GM18909 (cell line): ENCODE measurements around the gene VANGL1.

Experiments
- ATAC-seq: cut with Tn5 transposase; IDR thresholded peaks from one replicate; pipeline ENCODE4 v1.9.1; 2021; ENCODE audit warnings: mild to moderate bottlenecking; ENCODE audit not compliant: unreplicated experiment, poor library complexity

Gene VANGL1

DNA sequence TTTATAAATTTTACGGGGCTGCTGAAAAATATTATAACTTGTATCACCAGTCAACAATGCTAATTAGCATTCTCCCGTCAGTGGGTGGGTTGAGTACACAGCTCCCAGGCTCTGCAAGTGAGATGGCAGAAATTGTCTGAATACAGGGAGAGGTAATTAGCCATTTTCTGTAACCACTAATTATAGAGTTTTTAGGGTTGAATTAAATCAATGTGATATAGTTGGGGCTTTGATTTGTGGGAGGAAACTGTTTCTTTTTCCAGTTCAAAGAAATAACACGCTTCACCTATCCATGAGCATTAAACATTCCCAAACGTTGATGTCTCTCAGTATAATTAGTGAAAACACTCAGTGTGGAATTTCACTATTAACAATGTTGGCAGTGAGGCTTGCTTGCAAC lies 1.5 kb downstream of the VANGL1 start:
- ATAC-seq, result no peak

- ATAC-seq, result no peak
Observed at GRCh38 chr1:115643666-115644065, 1.9 kb downstream of the VANGL1 start.

- ATAC-seq, result no peak
Observed at GRCh38 chr1:115644109-115644508, 2.3 kb downstream of the VANGL1 start.

GRCh38 chr1:115647047-115647446 lies 5.3 kb downstream of the VANGL1 start:
- no peak for ATAC-seq

DNA sequence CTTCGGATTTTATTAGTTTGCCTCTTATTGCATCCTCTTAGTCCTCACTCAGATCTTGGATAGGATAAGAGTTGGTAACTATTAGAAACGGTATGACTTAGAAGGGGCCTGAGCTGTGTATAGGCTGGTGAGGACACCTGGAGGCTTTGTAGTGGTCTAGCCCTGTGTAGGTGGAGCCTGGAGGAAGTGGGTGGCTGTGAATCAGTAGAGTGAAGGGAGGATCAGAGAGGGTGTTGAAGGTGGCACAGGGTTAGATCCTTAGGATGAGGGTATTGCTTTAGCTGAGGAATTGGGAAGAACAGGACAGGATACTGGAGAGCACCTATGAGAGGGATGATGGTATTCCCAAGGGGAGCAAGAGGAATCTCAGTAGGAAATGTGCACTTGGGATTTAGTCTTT lies 5.7 kb downstream of the VANGL1 start:
- ATAC-seq, result no peak

DNA sequence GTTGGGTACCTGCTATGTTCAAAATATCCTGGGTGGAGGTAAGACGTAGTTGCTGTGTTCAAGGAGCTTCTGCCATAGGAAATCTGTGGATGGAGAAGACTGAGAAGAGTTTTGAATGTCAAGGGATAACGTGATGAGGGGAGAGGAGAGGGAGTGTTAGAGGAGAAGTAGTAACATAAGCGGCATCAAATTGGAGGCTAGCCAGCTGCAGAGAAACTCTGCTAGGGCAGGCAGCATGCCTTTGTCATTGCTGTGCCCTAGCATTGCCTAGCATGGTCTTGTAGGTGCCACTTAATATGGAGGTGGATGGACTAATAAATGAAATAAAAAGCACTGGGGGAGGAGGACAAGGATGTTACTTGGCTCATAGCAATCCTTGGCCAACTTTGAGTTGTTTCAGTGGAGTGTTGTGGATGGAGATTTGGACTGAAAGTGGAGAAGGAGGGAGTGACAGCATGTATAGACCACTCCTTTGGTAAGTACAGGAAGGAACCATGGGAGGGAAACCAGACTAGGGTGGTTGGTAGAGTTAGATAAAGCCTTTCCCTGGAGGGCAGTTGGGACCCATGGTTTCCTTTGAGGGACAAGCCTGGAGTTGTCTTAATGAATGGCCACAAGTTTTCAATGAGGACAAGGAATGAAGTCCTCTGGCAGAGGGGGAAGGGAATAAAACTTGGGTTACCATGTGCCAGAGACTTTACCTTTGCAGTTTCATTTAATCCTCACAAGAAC lies 6.3 kb downstream of the VANGL1 start:
- ATAC-seq, result no peak

DNA sequence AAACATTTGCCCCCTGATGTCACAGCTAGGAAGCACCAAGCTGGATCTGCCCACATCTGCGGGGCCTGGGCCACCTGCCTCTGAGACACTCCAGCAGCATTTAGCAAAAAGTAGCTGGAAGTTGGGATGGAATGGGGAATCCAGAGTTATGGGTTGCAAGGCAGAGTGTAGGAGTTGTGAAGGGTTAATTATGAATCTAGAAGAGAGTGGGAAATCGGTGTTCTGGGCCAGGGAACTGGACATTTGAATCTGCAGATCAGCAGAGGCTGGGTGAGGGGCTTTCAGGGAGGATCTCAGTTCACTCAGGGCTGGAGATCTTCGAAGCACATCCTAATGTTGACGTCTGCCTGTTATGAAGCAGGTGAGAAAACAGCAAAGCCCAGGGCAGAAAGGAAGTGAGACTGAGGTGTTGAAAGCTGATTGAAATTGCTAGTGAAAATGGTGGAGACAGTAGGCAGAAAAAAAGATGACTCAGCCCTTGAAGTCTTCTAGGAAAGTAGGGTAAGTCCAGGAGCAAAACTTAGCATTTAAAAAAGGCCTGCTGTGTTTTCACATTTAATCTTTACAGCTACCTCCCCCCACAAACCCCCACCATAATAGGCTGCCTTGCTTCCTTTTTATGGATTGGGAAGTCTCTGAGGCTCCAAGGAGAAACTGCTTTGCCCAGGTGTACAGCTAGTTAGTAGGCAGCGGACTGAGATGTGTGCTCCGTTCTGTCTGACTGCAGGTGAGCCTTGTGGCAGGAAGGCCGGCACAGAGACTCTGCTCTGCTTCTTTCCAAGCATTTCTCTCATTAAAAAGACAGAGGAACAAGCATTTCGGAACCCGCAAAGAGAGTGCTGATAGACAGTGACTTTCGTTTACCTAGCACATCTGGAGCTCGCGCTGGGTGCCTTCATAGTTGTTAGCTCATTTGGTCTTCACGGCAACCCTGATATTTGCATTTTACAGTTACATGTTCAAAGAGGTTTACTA lies 7.2 kb downstream of the VANGL1 start:
- ATAC-seq, result peak; percentile 85

GRCh38 chr1:115649964-115650363 lies 8.2 kb downstream of the VANGL1 start:
- ATAC-seq, result no peak

- ATAC-seq, result no peak
Observed at GRCh38 chr1:115650961-115651360, 9.2 kb downstream of the VANGL1 start.

GRCh38 chr1:115651391-115651790 lies 9.6 kb downstream of the VANGL1 start:
- no peak for ATAC-seq

DNA sequence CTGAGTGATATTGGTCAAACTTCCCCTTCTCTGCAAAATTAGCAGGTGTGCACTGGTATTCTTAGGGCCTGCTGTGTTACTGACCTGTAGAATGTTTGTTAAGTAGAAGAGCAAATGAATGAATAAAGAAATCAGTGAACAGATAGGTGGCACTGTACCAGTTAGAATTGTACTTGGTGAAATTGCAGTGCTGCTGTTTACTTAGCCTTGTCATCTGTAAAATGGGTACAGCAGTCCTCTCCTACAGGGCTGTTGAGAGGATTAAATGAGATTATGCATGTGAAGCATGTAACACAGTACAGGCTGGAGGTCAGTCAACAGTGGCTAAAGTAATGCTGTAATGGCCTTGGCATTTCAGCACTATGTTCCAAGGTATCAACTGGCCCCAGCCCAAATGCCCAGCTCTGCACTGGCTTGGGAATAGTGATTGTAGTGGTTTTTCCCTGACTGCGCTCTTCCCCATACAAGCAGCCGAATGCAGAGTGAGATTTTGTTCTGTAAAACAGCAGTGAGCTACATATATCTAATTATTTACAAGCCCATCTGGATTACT lies 10.5 kb downstream of the VANGL1 start:
- no peak for ATAC-seq

DNA sequence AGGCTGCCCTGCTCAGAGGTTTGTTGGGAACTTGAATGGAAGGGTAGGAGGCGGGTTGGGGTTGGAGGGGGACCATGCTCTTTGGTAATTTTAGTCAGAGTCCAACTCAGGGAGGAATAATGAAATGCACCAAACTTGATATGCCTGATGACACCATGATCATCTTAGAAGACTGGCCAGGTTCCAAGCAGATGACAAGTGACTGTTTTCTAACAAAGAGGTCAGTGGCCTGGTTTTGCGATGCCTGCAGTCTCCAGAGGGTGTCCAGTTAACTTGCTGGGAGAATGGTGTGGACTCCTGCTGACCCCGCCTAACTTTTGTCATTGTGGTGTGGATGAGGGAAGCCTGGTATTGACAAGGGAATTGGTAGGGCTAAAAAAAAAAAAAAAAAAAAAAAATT lies 12.4 kb downstream of the VANGL1 start:
- ATAC-seq, result no peak

DNA sequence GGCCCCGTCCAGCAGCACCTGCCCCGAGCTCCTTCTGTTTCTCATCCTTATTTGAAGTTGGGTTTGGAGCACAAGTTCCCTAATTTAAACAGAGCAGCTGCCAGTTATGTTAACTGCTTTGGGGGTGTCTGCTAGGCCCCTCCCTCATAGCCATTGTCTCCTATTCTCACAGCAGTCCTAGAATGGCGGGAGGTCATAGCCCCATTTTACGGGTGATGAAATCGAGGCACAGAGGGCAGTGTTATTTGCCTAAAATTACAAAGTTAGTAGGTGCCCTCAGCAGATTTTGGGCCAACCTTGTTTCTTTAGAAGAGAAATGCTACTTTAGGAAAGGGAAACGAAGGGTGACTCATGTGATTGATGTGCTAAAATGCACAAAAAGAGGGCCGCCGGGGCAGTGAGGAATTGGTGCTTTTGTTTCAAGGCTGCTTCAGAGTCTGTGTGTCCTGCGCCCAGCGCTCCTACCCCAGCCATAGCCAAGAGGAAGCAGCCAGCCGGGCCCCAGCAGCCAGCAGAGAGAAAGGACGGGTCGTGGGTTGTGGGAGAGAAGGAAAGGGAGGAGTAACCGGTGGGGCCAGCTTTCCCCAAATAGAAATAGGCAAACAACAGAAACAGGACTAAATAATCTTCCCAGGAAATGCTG lies 13.0 kb downstream of the VANGL1 start:
- no peak for ATAC-seq

GRCh38 chr1:115655306-115655663 lies 13.5 kb downstream of the VANGL1 start:
- no peak for ATAC-seq

DNA sequence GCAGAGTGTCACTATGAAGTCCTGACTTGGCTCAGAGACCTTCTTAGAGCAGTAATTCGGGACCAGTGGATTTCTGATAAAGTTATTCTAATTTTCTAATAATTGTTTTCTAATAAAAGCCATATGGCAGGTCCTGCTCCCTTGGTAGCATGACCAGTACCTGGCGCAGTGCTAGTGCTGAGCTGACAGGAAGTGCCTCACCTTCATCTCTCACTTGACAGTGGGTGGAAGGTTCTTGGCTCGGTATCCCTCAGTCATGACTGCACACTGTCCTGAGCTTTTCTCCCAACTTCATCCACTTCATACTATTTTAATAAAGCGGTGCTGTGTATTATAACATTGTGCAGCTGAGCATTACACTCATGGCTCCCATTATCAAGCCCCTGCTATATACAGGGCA lies 14.1 kb downstream of the VANGL1 start:
- no peak for ATAC-seq

GRCh38 chr1:115656461-115657077 lies 14.8 kb downstream of the VANGL1 start:
- no peak for ATAC-seq

DNA sequence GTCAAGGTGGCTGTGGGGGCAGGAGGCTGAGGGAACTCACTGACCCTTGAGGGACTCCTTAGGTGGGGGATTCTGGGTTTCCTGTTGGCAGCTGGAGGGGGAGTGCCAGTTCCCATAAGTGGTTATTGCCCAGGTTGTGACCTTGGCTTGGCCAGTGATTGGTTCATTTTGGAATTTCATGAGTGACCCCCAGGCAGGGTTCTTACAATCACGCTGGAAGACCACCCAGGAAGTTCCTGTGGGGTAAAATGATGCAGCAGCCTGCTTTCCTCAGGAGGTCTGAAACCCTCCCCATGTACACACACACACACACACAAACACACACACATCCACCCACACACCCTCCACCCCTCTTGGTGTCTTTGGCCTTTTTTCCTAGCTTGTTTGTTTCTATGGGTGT lies 16.9 kb downstream of the VANGL1 start:
- ATAC-seq, result no peak

DNA sequence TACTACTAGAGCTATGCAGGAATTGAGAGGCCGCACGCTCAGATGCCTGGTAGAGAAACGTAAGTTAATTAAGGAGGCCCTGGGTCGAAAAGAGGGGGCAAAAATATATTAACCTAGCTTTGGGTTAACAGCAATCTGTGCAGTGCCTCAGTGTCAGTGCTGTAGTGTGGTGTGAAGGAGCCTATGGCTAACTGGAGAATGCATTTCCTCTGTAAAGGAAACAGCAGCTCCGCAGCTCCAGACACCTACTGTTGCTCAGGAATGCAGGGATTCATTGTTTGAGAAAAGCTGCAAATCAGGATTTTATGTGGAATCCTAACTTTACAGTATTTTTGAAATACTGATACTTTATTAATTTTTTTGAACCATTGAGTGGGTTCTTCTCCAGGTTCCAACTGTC lies 18.4 kb downstream of the VANGL1 start:
- ATAC-seq, result no peak

DNA sequence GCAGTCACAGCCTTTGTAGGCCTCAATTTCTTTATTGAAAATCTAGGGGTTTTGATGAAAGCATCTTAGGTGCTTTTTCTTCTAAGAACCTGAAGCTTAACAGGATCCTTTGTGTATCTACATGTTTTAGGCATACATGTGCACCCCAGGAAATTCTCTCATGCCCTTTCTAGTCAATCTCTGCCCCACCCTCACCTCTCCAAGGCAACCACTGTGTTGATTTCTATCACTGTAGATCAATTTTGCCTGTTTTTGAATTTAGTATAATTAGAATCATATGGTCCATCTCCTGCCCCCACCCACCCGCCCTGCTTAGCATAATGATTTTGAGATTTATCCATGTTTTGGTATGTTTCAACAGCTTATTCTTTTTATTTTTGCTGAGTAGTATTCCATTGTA lies 19.4 kb downstream of the VANGL1 start:
- no peak for ATAC-seq

GRCh38 chr1:115665319-115666096 lies 23.7 kb downstream of the VANGL1 start:
- no peak for ATAC-seq
